Activated gamma-delta T cell (primary cell): ENCODE results near the gene EIF4E2.
"Not testable (repeated sequence)": the region's sequence is repeated elsewhere in the genome, so short reads cannot be mapped to it uniquely, and the experiment has no call there.

Experiments
- DNase-seq: peaks from one replicate; lab custom pipeline; 2025; lab: John Stamatoyannopoulos, UW

The EIF4E2 gene

GRCh38 chr2:232521959-232522622 is 28.4 kb upstream of the EIF4E2 start:
- peak; percentile 45 for DNase-seq

- no peak for DNase-seq
Measured at GRCh38 chr2:232522623-232523401, 27.7 kb upstream of the EIF4E2 start.

DNA sequence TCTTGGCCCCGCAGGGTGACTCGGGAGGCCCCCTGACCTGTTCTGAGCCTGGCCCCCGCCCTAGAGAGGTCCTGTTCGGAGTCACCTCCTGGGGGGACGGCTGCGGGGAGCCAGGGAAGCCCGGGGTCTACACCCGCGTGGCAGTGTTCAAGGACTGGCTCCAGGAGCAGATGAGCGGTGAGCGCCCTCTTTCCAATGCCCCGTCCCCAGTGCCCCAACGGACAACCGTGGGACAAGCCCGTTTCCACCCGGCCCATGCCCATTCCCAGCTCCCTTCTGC is 27.1 kb upstream of the EIF4E2 start:
- no peak for DNase-seq

DNA sequence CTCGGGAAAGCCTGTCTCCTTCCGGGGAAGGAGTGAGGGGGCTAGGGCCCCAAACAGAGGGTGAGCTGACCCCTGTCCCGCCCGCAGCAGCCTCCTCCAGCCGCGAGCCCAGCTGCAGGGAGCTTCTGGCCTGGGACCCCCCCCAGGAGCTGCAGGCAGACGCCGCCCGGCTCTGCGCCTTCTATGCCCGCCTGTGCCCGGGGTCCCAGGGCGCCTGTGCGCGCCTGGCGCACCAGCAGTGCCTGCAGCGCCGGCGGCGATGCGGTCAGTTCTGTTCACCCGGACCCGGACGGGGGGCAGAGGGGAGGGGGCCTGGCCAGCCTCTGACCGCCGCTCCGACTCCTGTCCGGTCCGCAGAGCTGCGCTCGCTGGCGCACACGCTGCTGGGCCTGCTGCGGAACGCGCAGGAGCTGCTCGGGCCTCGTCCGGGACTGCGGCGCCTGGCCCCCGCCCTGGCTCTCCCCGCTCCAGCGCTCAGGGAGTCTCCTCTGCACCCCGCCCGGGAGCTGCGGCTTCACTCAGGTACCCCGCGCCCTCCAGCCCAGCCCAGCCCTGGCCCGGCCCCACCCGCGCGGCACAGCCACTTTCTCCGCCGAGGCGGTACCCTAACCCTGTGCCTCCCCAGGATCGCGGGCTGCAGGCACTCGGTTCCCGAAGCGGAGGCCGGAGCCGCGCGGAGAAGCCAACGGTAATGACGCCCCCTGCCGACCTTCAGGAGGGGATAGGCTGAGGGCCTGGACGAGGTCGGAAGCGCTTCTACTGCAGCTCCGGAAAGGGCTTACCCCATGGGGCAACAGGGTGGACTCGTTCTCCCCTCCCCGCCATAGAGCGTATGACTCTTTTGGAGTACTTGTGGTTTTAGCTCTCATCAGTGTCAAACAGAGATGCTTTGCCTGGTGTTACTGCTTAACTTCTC is 26.5 kb upstream of the EIF4E2 start:
- no peak for DNase-seq

GRCh38 chr2:232524771-232525170 is 25.7 kb upstream of the EIF4E2 start:
- DNase-seq, result no peak

- DNase-seq, result no peak
Measured at GRCh38 chr2:232525199-232525598, 25.3 kb upstream of the EIF4E2 start.

DNA sequence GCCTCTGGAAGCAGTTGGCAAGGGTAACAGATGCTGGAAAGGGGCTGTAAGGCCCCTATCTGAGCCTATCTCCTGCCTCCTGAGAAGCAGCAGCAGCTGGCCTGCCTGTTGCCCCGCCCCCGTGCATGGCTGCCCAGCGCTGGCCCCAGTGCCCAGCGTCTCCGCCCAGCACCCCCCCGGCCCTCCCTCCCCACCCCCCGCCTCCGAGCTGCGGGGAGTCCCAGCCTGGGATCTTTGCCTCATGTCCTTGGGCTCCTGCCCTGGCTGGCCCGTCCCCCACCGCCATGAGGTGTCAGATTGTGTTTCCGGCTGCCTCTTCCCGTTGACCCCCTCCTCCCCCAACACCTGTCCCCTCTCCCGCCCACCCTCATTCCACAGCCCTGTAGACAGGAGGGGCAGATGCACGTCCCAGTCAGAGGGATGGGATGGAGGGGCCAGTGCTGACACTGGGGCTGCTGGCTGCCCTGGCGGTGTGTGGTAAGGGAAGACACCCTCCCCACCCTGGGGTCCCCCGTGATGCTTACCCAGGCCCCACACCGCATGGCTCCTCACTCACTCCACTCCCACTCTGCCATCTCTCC is 24.6 kb upstream of the EIF4E2 start, which contains the start of gene CHRND:
CHRND (plus strand) TSS at position 370 of the 581 bp plus-strand sequence; CDS start at position 426, 56 bp downstream.
- DNase-seq, result no peak

DNA sequence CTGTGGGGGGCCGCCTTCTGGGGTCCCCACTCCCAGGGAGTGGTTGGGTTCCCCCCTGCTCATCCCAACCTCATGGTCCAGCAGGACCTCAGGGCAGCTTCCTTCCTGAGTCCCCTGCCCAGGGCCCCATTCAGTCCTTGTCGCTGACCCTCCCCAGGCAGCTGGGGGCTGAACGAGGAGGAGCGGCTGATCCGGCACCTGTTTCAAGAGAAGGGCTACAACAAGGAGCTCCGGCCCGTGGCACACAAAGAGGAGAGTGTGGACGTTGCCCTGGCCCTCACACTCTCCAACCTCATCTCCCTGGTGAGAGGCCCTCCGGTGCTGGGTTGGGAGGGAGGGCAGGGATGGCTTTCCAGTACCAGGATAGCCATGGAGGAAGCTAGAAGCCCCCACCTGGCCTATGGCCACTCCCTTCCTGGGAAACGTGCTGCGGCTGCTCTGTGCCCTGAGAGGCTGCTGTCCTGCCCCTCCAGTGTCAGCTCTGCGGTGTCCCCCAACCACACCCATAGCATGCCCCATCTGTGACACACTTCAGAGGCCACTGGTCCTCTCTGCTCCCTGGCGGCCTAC is 24.0 kb upstream of the EIF4E2 start:
- no peak for DNase-seq

GRCh38 chr2:232527905-232528470 is 22.5 kb upstream of the EIF4E2 start:
- DNase-seq, result no peak

DNA sequence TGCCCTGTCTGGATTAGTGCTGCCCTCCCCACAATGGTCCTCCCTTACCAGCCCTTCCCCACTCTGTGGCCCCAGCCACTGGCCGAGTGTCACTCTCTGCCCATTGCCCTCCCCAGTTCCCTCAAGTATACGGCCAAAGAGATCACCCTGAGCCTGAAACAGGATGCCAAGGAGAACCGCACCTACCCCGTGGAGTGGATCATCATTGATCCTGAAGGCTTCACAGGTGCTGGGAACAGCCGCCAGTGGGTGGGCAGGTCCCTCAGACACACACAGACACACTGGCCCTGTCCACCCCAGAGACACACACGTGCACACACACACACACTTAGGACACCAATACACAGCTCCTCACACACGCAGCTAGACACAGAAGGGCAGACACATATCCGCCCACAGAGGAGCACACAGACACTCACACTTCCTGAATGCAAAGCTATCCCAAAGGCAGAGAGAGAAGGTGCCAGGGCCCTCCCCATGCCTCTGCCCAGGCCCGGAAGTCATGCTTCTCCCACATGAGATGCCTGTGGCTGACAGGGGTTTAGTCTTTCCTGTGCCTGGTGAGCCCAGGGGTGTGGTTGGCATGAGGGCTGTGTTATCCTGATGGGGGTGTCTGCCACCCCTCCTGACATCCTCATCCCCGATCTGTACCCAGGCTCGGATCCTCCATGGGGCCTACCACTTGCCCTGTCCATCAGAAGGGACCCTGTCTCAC is 21.6 kb upstream of the EIF4E2 start:
- DNase-seq, result no peak

DNA sequence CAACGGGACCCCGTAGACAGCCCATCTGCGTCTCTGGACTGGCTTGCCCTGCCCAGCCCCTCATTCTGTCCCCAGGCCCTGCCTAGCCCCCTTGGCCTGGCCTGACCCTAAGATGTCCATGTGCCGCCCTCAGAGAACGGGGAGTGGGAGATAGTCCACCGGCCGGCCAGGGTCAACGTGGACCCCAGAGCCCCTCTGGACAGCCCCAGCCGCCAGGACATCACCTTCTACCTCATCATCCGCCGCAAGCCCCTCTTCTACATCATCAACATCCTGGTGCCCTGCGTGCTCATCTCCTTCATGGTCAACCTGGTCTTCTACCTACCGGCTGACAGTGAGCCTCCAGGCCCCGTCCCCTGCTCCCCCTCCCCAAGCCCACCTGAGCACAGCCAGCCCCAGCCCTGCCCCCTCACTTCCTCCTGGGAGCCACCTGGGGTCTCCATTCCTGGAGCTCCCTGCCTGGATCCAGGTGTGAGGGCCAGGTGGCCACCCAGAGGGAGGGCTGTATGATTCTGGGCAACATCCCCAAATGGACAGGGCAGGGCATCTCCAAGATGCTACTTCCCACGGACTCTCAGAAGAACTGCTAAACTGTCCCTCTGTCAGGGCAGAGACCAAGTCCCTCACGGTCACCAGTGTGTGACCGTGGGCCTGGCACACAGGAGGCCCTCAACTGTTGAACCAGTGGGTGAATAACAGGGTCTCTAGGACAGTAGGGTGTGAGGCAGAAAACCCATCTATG is 20.5 kb upstream of the EIF4E2 start:
- DNase-seq, result no peak

- no peak for DNase-seq
Measured at GRCh38 chr2:232530626-232531260, 19.7 kb upstream of the EIF4E2 start.

GRCh38 chr2:232532419-232532818 is 18.1 kb upstream of the EIF4E2 start:
- no peak for DNase-seq

DNA sequence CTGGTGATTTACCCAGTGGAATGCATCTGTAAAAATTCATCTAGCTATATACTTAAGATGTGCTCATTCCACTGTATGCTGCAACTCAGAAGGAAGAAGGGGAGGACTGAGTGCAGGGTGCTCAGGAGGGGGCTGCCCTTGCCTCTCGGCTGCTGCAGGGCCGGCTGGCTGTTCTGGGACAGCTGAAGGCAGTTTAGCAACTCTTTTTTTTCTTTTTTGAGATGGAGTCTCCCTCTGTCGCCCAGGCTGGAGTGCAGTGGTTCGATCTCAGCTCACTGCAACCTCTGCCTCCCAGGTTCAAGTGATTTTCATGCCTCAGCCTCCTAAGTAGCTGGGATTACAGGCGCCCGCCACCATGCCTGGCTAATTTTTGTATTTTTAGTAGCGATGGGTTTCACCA is 17.7 kb upstream of the EIF4E2 start:
- DNase-seq, result not testable (repeated sequence)

DNA sequence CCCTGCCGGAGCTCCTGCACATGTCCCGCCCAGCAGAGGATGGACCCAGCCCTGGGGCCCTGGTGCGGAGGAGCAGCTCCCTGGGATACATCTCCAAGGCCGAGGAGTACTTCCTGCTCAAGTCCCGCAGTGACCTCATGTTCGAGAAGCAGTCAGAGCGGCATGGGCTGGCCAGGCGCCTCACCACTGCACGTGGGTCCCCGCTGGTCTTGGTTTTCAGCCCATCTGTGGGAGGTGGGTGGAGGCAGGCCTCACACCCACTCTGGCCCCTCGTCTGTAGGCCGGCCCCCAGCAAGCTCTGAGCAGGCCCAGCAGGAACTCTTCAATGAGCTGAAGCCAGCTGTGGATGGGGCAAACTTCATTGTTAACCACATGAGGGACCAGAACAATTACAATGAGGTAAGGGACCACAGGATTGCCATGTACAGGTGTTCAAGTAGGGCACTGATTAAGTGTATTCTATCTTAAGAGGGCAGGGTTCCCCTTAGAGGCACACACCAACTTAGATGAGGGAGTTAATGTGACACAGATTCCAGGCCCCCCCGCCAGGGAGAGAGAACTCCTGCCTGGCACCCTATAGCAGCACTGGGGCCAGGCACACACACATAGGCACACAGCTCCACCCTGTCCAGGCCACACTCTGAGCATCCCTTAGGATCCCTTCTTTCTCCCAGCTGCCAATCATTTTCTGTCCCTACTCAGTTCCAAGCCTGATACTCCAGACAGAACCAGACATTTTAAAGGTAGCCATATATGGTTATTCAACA is 16.4 kb upstream of the EIF4E2 start:
- no peak for DNase-seq

GRCh38 chr2:232534940-232535651 is 15.4 kb upstream of the EIF4E2 start:
- DNase-seq, result no peak

GRCh38 chr2:232535761-232536530 is 14.5 kb upstream of the EIF4E2 start:
- DNase-seq, result no peak
